GM20431 (cell line): ENCODE results near the gene CASP10.
"Not testable (repeated sequence)": the region's sequence is repeated elsewhere in the genome, so short reads cannot be mapped to it uniquely, and the experiment has no call there.

Source experiments
- in situ Hi-C: fragments of 300-500 bp; cut with MseI, MboI; formaldehyde crosslinking; loops from one replicate; pipeline ENCODE4 v1.15.0; 2020; ENCODE audit warnings: low sequenced_read_pairs; ENCODE audit not compliant: unreplicated experiment

The CASP10 gene

GRCh38 chr2:201152999-201153815 is 29.7 kb upstream of the CASP10 start:
- in situ Hi-C loops, result no loop called here

GRCh38 chr2:201154615-201155399 is 28.1 kb upstream of the CASP10 start:
- in situ Hi-C loops, result no loop called here

GRCh38 chr2:201156036-201156435 is 26.9 kb upstream of the CASP10 start:
- in situ Hi-C loops, result no loop called here

GRCh38 chr2:201156640-201157039 is 26.3 kb upstream of the CASP10 start:
- in situ Hi-C loops, result no loop called here

- in situ Hi-C loops, result no loop called here
Measured at GRCh38 chr2:201157694-201158093, 25.2 kb upstream of the CASP10 start.

GRCh38 chr2:201158111-201158929 is 24.6 kb upstream of the CASP10 start:
- in situ Hi-C loops, result no loop called here

GRCh38 chr2:201164166-201164565 is 18.8 kb upstream of the CASP10 start:
- in situ Hi-C loops, result no loop called here

- in situ Hi-C loops, result no loop called here
Measured at GRCh38 chr2:201167546-201167945, 15.4 kb upstream of the CASP10 start.

- in situ Hi-C loops, result not testable (repeated sequence)
Measured at GRCh38 chr2:201168496-201168895, 14.4 kb upstream of the CASP10 start.

GRCh38 chr2:201171259-201171814 is 11.6 kb upstream of the CASP10 start:
- in situ Hi-C loops, result loop anchor here (10.0 kb wide), 1 partner anchor 257 kb away; no protein-coding TSS in a partner anchor

- in situ Hi-C loops, result loop anchor here (10.0 kb wide), 1 partner anchor 257 kb away; no protein-coding TSS in a partner anchor
Measured at GRCh38 chr2:201172279-201172678, 10.7 kb upstream of the CASP10 start.

- in situ Hi-C loops, result loop anchor here (10.0 kb wide), 1 partner anchor 260 kb away; no protein-coding TSS in a partner anchor
Measured at GRCh38 chr2:201174687-201175086, 8.3 kb upstream of the CASP10 start.

- in situ Hi-C loops, result loop anchor here (10.0 kb wide), 1 partner anchor 261 kb away; no protein-coding TSS in a partner anchor
Measured at GRCh38 chr2:201176081-201176481, 6.9 kb upstream of the CASP10 start.

GRCh38 chr2:201180010-201180409 is 2.9 kb upstream of the CASP10 start:
- in situ Hi-C loops, result no loop called here

- in situ Hi-C loops, result no loop called here
Measured at GRCh38 chr2:201183365-201183727, 405 bp downstream of the CASP10 start.

- in situ Hi-C loops, result not testable (repeated sequence)
Measured at GRCh38 chr2:201183835-201184234, 894 bp downstream of the CASP10 start.

GRCh38 chr2:201184248-201184647 is 1.3 kb downstream of the CASP10 start:
- in situ Hi-C loops, result not testable (repeated sequence)

GRCh38 chr2:201185863-201186262 is 2.9 kb downstream of the CASP10 start:
- in situ Hi-C loops, result no loop called here

- in situ Hi-C loops, result no loop called here
Measured at GRCh38 chr2:201186982-201187381, 4.0 kb downstream of the CASP10 start.

- in situ Hi-C loops, result no loop called here
Measured at GRCh38 chr2:201188449-201188848, 5.5 kb downstream of the CASP10 start.
